ENCODE results near the gene LEMD1.

The LEMD1 gene

DNA sequence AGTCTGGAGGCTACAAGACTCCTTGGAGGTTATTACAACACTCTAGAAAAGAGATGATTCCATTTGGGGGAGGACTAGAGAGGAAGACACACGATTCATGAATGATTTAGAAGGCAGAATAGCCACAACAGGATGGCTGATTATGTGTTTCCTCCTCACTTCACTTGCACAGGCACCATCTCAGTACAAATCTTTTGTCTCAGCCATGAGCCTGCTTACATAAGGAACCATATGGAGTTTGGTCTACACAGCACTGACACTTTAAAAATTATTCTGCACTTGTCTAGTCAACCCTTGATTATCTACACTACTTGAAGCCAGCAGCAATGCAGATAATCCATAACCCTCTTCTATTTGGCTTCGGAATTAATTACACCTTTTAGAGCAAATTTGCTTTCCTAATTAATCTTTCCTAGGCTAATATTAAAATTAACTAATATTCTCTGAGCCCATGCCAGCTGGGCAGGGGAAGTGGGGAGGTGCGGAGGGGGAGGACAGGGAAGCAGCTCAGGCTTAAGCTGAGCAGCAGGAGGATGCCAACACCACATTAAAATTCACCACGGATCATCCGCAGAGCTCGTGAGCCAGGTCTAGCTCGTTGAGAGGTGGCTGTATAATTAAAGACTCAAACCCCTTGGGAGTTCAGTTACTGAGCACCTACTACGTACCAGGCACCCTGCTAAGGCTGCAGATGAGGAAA is 3.2 kb upstream of the LEMD1 start:
- H3K4me3 ChIP-seq (replicated peaks; ENCODE audit: insufficient read depth, low read length), result no peak overlapping the region
- DNase-seq (ENCODE audit: low read depth in 1 of 2, low spot score in 1 of 2), result no peak
- H3K27ac ChIP-seq (replicated peaks), result no peak overlapping the region
- H3K27me3 ChIP-seq (ENCODE audit: insufficient read depth, poor library complexity, severe bottlenecking), result peaks cover 63% of the 10 kb centered on the region
- no peak for TF ChIP-seq REST (IDR thresholded peaks at IDR 0.05; ENCODE audit: insufficient replicate concordance, low read depth)
- TF ChIP-seq POLR2AphosphoS5 (IDR thresholded peaks at IDR 0.05; ENCODE audit: low read depth), result no peak
- TF ChIP-seq SPI1 (IDR thresholded peaks at IDR 0.05; ENCODE audit: borderline replicate concordance, low read depth), result no peak
- TF ChIP-seq, protein P1, sequence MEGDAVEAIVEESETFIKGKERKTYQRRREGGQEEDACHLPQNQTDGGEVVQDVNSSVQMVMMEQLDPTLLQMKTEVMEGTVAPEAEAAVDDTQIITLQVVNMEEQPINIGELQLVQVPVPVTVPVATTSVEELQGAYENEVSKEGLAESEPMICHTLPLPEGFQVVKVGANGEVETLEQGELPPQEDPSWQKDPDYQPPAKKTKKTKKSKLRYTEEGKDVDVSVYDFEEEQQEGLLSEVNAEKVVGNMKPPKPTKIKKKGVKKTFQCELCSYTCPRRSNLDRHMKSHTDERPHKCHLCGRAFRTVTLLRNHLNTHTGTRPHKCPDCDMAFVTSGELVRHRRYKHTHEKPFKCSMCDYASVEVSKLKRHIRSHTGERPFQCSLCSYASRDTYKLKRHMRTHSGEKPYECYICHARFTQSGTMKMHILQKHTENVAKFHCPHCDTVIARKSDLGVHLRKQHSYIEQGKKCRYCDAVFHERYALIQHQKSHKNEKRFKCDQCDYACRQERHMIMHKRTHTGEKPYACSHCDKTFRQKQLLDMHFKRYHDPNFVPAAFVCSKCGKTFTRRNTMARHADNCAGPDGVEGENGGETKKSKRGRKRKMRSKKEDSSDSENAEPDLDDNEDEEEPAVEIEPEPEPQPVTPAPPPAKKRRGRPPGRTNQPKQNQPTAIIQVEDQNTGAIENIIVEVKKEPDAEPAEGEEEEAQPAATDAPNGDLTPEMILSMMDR (IDR thresholded peaks at IDR 0.05; ENCODE audit: insufficient read depth, low read length), result no peak
- TF ChIP-seq GABPA (IDR thresholded peaks at IDR 0.05; ENCODE audit: low read depth), result no peak

DNA sequence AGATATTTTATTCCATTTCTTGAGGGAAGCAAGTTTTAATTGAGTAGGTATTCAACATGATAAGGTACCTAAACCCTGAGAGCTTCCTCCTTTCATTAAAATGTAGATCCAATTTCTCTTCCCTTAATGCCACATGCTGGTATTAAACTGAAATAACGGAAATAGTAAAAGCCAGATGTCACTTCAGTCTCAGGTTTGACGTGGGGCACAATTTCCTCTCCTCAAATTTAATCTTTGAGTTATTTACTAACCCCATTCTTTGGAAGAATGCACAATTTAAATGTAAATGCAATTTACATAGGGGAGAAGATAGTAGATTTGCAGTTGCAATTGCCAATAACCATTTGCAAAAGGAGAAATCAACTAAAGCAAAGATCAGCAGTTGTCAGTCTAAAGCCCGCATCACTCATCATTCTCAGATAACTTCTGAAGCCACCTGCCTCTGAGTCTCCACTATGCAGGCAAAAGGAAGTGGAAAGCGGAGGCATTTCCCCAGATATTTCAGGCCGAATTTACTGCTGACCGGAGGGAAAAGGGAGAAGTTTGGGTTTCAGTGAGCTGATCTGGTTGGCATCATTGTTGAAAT is 2.1 kb upstream of the LEMD1 start:
- no peak for DNase-seq (ENCODE audit: low read depth in 1 of 2, low spot score in 1 of 2)
- H3K27me3 ChIP-seq (ENCODE audit: insufficient read depth, poor library complexity, severe bottlenecking), result peaks cover 68% of the 10 kb centered on the region
- no peak overlapping the region for H3K4me3 ChIP-seq (replicated peaks; ENCODE audit: insufficient read depth, low read length)

More for the DNA sequence above, 2.1 kb upstream of the LEMD1 start:
- H3K27ac ChIP-seq (replicated peaks), result no peak overlapping the region
- TF ChIP-seq POLR2AphosphoS5 (IDR thresholded peaks at IDR 0.05; ENCODE audit: low read depth) (no peak), REST (IDR thresholded peaks at IDR 0.05; ENCODE audit: insufficient replicate concordance, low read depth) (no peak), SPI1 (IDR thresholded peaks at IDR 0.05; ENCODE audit: borderline replicate concordance, low read depth) (no peak), GABPA (IDR thresholded peaks at IDR 0.05; ENCODE audit: low read depth) (no peak)
- TF ChIP-seq, protein P1 (IDR thresholded peaks at IDR 0.05; ENCODE audit: insufficient read depth, low read length), result no peak

All from HL-60 (cell line).